ENCODE results near the gene SKAP2. TPM values are rescaled to one million over a fixed set of nuclear protein-coding genes. Genes with fewer than 3 reads are reported as not detected.

The SKAP2 gene
- total RNA-seq, 1 experiment from 2014 or later = 3.2 TPM

- WGBS (ENCODE audit: extremely low coverage, insufficient read length, low lambda C conversion rate) = no CpG with 5 or more reads among the region's 4 CpGs
- no peak for DNase-seq
- H3K23ac ChIP-seq (ENCODE audit: insufficient read length, low read depth, low read length) = no peak overlapping the region
- H3K18ac ChIP-seq (ENCODE audit: insufficient read length, low read depth, low read length) = no peak overlapping the region
- H3K4me3 Mint-ChIP-seq = peak overlapping the region in 1 of 2 experiments; percentile 21; a peak in 1 of 5 replicates
- H3K23me2 ChIP-seq (ENCODE audit: insufficient read length, low read depth, low read length, poor library complexity, severe bottlenecking) = peaks cover 5% of the 10 kb centered on the region
- no peaks in the 10 kb centered on the region for H3K27me3 ChIP-seq (ENCODE audit: insufficient read depth, low read length)
- no peaks in the 10 kb centered on the region; the same call in 1 of the 2 replicates for H3K27me3 Mint-ChIP-seq (ENCODE audit: low read depth)
- no peak overlapping the region for H3K9ac ChIP-seq (ENCODE audit: extremely low read depth, insufficient read length, low read length)
- H3K9me3 Mint-ChIP-seq = no peaks in the 10 kb centered on the region
- no peak overlapping the region for H4K91ac ChIP-seq (ENCODE audit: insufficient read length, low read depth, low read length)
- peaks cover 5% of the 10 kb centered on the region; the same call in 1 of the 2 replicates for H3K4me1 ChIP-seq (ENCODE audit: insufficient read depth, low read length)
- H3K4me1 Mint-ChIP-seq = peaks cover 58 to 67% of the 10 kb centered on the region in 2 experiments
- H3K14ac ChIP-seq (ENCODE audit: insufficient read depth, low read length) = no peak overlapping the region
- no peak overlapping the region for H4K8ac ChIP-seq (replicated peaks; ENCODE audit: insufficient read length, low read depth, low read length)
- no peak overlapping the region for H2BK15ac ChIP-seq (ENCODE audit: low read depth, low read length)
- H3K4ac ChIP-seq (ENCODE audit: low read depth, low read length) = no peak overlapping the region
- no peaks in the 10 kb centered on the region for H4K20me1 ChIP-seq (ENCODE audit: control insufficient read depth, insufficient read depth, insufficient read length)
- no peak overlapping the region for H2AK5ac ChIP-seq (ENCODE audit: insufficient read length, low read length)
- no peak overlapping the region for H2BK12ac ChIP-seq (ENCODE audit: insufficient read length, low read depth, low read length)
- H3K4me2 ChIP-seq (ENCODE audit: insufficient read depth, insufficient read length, low read length) = no peak overlapping the region
- no peak overlapping the region for H3K27ac ChIP-seq (ENCODE audit: insufficient read length, low read depth, low read length)
- H3K79me2 ChIP-seq (ENCODE audit: insufficient read depth, low read length) = no peaks in the 10 kb centered on the region
- no peak overlapping the region for H2BK20ac ChIP-seq (ENCODE audit: low read depth, low read length, poor library complexity, severe bottlenecking)
- no peak overlapping the region for H2BK120ac ChIP-seq (ENCODE audit: low read depth, low read length, poor library complexity, severe bottlenecking)
- no peaks in the 10 kb centered on the region for H3K36me3 Mint-ChIP-seq (ENCODE audit: insufficient read depth in 1 of 3, low read depth in 3 of 3)
- no peak overlapping the region; a peak in 1 of 7 replicates for H3K27ac Mint-ChIP-seq
- H4K5ac ChIP-seq (ENCODE audit: insufficient read length, low read depth, low read length) = no peak overlapping the region
- no peaks in the 10 kb centered on the region for H3K9me3 ChIP-seq (ENCODE audit: control insufficient read depth, low read depth, low read length)
- TF ChIP-seq, protein P1, sequence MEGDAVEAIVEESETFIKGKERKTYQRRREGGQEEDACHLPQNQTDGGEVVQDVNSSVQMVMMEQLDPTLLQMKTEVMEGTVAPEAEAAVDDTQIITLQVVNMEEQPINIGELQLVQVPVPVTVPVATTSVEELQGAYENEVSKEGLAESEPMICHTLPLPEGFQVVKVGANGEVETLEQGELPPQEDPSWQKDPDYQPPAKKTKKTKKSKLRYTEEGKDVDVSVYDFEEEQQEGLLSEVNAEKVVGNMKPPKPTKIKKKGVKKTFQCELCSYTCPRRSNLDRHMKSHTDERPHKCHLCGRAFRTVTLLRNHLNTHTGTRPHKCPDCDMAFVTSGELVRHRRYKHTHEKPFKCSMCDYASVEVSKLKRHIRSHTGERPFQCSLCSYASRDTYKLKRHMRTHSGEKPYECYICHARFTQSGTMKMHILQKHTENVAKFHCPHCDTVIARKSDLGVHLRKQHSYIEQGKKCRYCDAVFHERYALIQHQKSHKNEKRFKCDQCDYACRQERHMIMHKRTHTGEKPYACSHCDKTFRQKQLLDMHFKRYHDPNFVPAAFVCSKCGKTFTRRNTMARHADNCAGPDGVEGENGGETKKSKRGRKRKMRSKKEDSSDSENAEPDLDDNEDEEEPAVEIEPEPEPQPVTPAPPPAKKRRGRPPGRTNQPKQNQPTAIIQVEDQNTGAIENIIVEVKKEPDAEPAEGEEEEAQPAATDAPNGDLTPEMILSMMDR (conservative IDR thresholded peaks at IDR 0.05) = no peak
- no peak overlapping the region for H3K56ac ChIP-seq (ENCODE audit: insufficient read length, low read depth, low read length)
- no peak overlapping the region for H3T11ph ChIP-seq (ENCODE audit: low read length)
- H2AFZ ChIP-seq (ENCODE audit: low read length) = no peak overlapping the region
- no peak overlapping the region for H2BK5ac ChIP-seq (ENCODE audit: insufficient read length, low read length)
- H3K79me1 ChIP-seq (ENCODE audit: insufficient read depth, low read depth, low read length, poor library complexity, severe bottlenecking) = no peaks in the 10 kb centered on the region
Measured at GRCh38 chr7:26656735-26657134, 207.7 kb downstream of the SKAP2 start.

Measured in H9 (cell line).